Right lobe of liver (tissue), 4 donors: ENCODE measurements around the gene PRKCB.

Experiments used
- CTCF ChIP-seq, 4 donors: fragments of 200-600 bp in 3 of 4; fragments of 450-650 bp in 1 of 4; IDR thresholded peaks; one replicate each; pipeline versions ENCODE4 v1.5.1 to v1.8.0; 2016 to 2022; ENCODE audit warnings: antibody characterized with exemption in 4 of 4, mild to moderate bottlenecking in 2 of 4
- POLR2A ChIP-seq: fragments of 450-650 bp; IDR thresholded peaks from one replicate; pipeline ENCODE4 v1.6.1; 2017; ENCODE audit warnings: antibody characterized with exemption, mild to moderate bottlenecking
- donor health status: DM: no; HTN: no; CAD: no.
- donor health status: DM: no; HTN: no; CAD: no.
- donor health status: DM: no; HTN: yes; CAD: no.

DNA sequence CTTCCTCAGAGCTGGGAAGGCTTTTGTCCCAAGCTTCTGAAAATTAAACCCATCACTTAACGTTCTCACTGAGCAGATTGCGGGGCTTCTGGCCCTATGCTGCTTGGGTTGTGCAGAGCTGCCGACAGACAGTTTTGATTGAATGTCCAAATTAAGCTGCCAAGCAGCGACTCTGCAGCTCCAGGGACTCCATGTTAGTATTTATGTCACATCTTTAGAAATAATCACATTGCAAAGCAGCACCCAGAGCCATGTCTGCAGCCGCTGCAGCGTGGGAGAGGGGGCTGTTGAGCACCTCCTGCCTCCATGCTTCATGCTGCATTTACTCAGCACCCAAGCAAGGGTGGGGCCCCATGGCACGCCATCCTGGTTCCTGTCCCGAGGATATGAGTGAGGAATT is 242.2 kb downstream of the PRKCB start:
- no peak for TF ChIP-seq CTCF (IDR thresholded peaks at IDR 0.05)
- TF ChIP-seq POLR2A: no peak
